ENCODE measurements around the gene SOX9.
A peak's percentile ranks its signal among the peaks of the same experiment; 100 is the strongest.

Gene SOX9

DNA sequence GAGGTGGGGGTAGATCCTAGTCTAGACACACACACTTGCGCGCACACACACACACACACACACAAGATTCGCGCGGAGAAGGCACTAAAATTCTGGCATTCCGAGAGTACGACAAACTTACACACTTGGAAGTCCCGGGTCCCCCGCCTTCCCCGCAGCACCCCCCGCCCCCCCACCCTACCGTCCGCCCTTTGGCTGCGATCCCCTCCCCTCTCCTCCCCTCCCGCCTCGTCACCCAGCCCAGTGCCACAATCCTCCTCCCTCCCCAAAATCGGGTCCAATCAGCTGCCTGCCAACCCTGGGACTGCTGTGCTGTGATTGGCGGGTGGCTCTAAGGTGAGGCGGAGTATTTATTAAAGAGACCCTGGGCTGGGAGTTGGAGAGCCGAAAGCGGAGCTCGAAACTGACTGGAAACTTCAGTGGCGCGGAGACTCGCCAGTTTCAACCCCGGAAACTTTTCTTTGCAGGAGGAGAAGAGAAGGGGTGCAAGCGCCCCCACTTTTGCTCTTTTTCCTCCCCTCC, at the start of gene SOX9:
SOX9 (plus strand) TSS at position 379 of the 522 bp plus-strand sequence. CDS start 372 bp downstream, outside the sequence.
- H3K27ac ChIP-seq = peak within 1 kb of the TSS; percentile 8 to 89 (median 75)
- peak within 1 kb of the TSS; percentile 34 to 69 (median 56) for H3K4me3 ChIP-seq

DNA sequence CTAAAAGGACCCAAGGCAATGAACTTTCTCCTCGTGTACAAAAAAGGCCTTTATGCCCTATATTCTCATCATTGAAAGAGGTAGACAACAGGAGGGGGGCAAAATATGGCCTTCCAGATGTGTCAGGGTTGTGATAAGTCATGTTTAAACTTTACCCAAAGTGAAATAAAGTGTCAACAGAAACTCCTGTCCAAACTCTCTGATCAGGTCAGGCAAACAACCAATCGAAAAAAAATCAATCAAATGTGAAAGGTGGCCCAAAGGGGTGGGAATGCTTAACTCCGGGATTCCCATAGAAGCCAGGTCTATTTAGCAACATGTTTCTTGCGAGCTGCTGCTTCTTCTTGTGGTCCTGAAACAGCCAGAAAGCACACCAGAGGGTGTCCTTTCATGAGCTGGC, 49.5 kb upstream of the SOX9 start:
- H3K27ac ChIP-seq = no peak overlapping the region
- no peak overlapping the region for H3K4me3 ChIP-seq

DNA sequence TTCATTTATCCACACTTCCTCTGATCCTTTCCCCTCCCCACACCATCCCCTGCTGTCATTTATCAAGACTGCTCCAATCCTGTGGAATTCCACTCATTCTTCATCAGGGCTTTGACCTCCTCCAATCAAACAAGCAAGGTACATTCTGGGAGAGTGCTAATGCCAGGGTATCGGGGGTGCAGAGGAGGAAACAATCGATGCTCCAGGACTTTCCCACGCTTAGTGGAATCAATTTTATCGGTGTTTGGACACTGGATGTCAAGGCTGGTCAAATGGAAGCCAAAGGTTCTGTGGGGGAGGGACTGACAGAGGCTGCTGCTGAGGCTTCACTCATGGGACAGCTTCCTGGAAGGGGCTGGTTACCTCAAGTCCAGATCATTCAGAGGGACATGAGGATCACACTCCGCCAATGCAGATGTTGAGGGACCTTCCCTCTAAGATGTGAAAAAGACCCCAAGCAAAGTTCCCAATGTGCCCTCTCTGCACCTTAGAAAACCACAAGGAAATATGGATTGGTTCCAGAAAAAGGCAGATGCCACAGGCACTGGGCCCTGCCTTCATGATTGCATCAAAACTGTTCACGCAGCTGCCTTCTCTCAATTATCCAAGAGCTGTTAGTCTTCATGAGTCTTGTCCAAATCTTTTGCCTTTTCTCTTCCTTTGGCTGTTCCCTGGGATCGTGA, 44.7 kb upstream of the SOX9 start:
- Histone ChIP-seq H3K4me3 (no peak overlapping the region), H3K27ac (no peak overlapping the region)

- no peak overlapping the region for H3K4me3 ChIP-seq
- H3K27ac ChIP-seq = no peak overlapping the region
These were observed 44.2 kb upstream of the SOX9 start for GRCh38 chr17:72076678-72077030.

- no peak overlapping the region for H3K4me3 ChIP-seq
- H3K27ac ChIP-seq = peak overlapping the region in 1 of 21 experiments; percentile 26
These were observed 43.4 kb upstream of the SOX9 start for GRCh38 chr17:72077326-72077960.

- H3K27ac ChIP-seq = no peak overlapping the region
- no peak overlapping the region for H3K4me3 ChIP-seq
These were observed 41.1 kb upstream of the SOX9 start for GRCh38 chr17:72079700-72080099.

GRCh38 chr17:72087876-72088275, 32.9 kb upstream of the SOX9 start:
- H3K4me3 ChIP-seq = no peak overlapping the region
- no peak overlapping the region for H3K27ac ChIP-seq

GRCh38 chr17:72089453-72089987, 31.3 kb upstream of the SOX9 start:
- no peak overlapping the region for H3K4me3 ChIP-seq
- no peak overlapping the region for H3K27ac ChIP-seq

GRCh38 chr17:72090108-72090507, 30.7 kb upstream of the SOX9 start:
- Histone ChIP-seq H3K27ac (no peak overlapping the region), H3K4me3 (no peak overlapping the region)

GRCh38 chr17:72092710-72093322, 28.0 kb upstream of the SOX9 start:
- Histone ChIP-seq H3K27ac (no peak overlapping the region), H3K4me3 (no peak overlapping the region)

- no peak overlapping the region for H3K27ac ChIP-seq
- H3K4me3 ChIP-seq = no peak overlapping the region
These were observed 27.1 kb upstream of the SOX9 start for GRCh38 chr17:72093707-72094106.

DNA sequence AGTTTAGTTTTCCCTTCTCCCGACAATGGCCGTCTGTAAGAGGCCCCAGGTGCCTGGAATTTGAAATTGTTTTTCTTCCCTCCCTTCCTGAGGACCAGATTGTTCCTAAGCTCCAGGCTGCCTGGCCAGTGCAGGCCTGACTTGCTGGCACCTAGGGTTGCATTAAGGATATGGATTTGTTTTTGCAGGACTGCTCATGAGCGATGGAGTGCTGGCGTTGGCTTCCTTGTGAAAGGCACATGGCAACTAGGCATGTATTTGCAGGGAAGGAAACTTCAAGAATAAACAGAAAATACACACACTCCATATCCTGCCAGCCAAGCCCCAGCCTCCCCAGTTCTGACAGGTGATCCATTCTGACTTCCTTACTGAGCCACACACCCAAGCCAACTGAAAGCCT, 25.5 kb upstream of the SOX9 start:
- no peak overlapping the region for H3K27ac ChIP-seq
- H3K4me3 ChIP-seq = no peak overlapping the region

DNA sequence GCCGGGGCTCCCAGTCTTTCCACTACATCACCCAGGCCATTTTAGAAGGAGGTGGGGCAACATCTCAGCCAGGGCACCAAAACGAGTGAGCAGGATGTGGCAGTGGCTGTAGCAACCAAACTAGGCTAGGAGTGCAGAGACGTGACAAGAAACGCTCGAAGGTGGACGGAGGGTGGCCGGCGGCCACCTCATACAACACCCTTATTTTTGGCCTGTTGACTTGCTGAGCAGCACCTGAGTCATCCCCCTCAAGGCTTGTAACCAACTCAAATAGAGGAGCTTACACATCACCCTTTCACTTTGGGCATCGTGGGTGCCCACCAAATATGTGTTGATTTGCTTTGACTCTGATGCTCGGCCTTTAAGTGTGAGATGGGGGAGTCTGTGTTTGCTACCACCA, 23.7 kb upstream of the SOX9 start:
- Histone ChIP-seq H3K4me3 (no peak overlapping the region), H3K27ac (no peak overlapping the region)

DNA sequence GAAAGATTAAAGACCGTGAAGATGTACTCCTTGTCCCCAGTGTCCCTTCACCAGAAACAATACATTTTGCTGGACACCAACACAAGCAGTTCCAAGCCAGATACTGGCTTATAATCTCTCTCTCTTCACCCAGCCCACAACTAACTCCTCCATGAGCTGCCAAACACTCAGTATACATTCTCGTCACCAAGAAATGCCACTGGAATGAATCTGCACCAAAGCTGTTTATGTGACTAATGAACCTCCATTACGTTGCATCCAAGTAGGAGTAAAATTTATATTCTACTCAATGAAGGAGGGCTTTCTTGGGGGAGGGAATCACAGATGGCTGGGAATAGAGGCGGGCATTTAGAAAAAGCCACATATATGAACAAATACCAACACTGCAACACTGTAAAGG, 20.9 kb upstream of the SOX9 start:
- Histone ChIP-seq H3K27ac (peak overlapping the region in 2 of 21 experiments; percentile 5 to 27), H3K4me3 (no peak overlapping the region)

DNA sequence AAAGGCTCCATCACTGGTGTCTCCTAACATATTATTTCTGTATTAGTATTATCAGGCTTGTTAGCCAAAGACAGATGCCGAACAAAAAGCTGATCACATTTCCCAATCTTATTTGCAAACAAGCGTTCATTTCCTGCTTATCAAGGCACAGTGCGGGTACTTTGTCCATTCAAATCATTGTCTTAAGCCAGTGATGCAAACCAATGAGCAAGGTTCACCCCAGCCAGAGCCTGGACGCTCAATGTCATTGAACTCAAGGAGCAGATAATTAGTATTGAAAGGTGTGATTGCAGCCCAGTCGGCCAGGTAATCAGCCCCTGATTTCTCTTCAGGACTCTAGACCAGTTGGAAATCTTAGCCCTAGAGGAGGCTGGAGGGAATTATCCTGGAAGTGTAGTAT, 20.4 kb upstream of the SOX9 start:
- Histone ChIP-seq H3K27ac (peak overlapping the region in 4 of 21 experiments; percentile 25 to 57 (median 39)), H3K4me3 (no peak overlapping the region)

GRCh38 chr17:72101526-72101925, 19.3 kb upstream of the SOX9 start:
- H3K27ac ChIP-seq = peak overlapping the region in 5 of 21 experiments; percentile 6 to 22 (median 19)

DNA sequence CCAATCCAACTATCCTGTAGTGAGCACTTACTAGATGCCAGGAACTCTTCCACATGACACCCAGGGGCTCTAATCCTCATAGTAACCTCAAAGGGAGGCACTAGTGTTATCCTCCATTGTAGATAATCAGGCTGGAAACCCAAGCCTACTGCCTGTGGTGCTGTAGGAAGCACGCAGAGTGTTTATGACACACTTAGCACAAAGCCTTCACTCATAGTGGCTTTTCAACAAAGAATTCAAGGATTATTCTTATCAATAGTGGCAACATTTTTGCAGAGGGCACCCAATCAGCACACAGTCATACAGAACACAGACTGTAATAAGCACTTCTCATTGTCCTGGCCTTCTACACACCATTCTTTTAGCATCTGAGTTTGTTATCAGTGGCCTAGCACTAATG, 18.5 kb upstream of the SOX9 start:
- peak overlapping the region in 1 of 21 experiments; percentile 14 for H3K27ac ChIP-seq
- no peak overlapping the region for H3K4me3 ChIP-seq

More at GRCh38 chr17:72101526-72101925, 19.3 kb upstream of the SOX9 start:
- H3K4me3 ChIP-seq = no peak overlapping the region

- Histone ChIP-seq H3K27ac (peak overlapping the region in 10 of 21 experiments; percentile 32 to 71 (median 61)), H3K4me3 (no peak overlapping the region)
These were observed 16.5 kb upstream of the SOX9 start for GRCh38 chr17:72104164-72104862.

DNA sequence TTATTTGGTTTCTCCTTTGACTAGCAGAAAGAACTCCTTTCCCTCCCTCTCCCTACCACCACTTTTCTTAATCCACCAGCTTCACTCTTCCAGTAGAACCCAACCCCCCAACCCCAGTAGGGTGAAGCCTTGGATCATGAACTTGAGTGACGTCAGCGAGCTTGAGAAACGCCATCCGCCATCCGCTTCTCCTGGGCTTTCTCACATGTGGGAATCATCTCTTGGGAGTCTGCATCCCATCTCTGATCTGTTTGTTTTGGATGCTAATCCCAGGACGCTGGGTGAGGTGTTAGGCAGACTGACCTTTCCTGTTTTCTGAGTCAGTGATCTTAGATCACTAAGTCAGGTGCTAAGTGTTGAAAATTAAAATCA, 16.0 kb upstream of the SOX9 start:
- peak overlapping the region in 8 of 21 experiments; percentile 32 to 72 (median 63) for H3K27ac ChIP-seq
- no peak overlapping the region for H3K4me3 ChIP-seq

DNA sequence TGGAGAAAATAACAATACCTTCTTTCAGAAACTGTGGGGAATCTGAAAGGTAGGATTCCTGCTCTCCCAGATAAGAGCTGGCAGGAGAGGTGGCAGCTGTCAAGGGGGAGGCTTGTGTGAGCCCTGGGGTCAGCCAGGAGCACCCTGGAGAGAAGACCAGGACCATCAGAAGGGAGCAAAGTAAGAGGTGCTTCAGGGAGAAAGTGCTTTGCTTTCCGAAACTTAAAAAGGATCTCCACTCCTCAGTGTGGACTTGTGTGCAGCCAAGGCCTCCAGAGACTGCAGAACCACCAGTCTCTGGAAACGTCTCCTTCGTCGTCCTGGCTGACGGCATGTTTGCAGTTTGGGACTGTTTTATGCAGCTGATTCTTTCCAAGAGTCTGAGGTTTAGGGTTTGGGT, 13.7 kb upstream of the SOX9 start:
- Histone ChIP-seq H3K4me3 (no peak overlapping the region), H3K27ac (peak overlapping the region in 1 of 21 experiments; percentile 52)
